Sigmoid colon (tissue), 7 donors: ENCODE data around the gene RSPRY1. TPM values are rescaled to one million over a fixed set of nuclear protein-coding genes. Genes with fewer than 3 reads are reported as not detected.

ENCODE experiments used
- DNase-seq: peaks from one replicate; pipeline ENCODE4 v3.0.0-alpha.2; 2019
- H3K27ac ChIP-seq, 4 donors: fragments of 200-600 bp; sonication (generic); one replicate each; pipeline ENCODE4 v1.5.1; 2016 to 2019; ENCODE audit warnings: mild to moderate bottlenecking in 1 of 4
- H3K27me3 ChIP-seq, 3 donors: fragments of 200-600 bp; sonication (generic); one replicate each; pipeline ENCODE4 v1.5.1; 2019; ENCODE audit warnings: mild to moderate bottlenecking in 1 of 3
- H3K36me3 ChIP-seq, 4 donors: fragments of 200-600 bp; sonication (generic); one replicate each; pipeline ENCODE4 v1.5.1; 2016 to 2019
- H3K4me1 ChIP-seq, 4 donors: fragments of 200-600 bp; sonication (generic); one replicate each; pipeline ENCODE4 v1.5.1; 2017 to 2019
- H3K4me3 ChIP-seq, 4 donors: fragments of 200-600 bp; sonication (generic); one replicate each; pipeline ENCODE4 v1.5.1; 2017 to 2019; ENCODE audit warnings: mild to moderate bottlenecking in 2 of 4, moderate library complexity in 1 of 4
- H3K9me3 ChIP-seq, 4 donors: fragments of 200-600 bp in 3 of 4; sonication (generic) in 3 of 4; one replicate each; pipeline versions ENCODE4 v1.5.1 to v1.6.1; 2013 to 2019
- EP300 ChIP-seq, 4 donors: sonication (generic); formaldehyde crosslinking; IDR thresholded peaks; one replicate each; pipeline ENCODE4 v1.6.1; 2017; ENCODE audit warnings: antibody characterized with exemption in 4 of 4
- POLR2A ChIP-seq, 2 donors: fragments of 450-650 bp; IDR thresholded peaks; one replicate each; pipeline ENCODE4 v1.6.1; 2016; ENCODE audit warnings: antibody characterized with exemption in 2 of 2, mild to moderate bottlenecking in 2 of 2, moderate library complexity in 2 of 2
- POLR2AphosphoS5 ChIP-seq, 4 donors: sonication (generic); formaldehyde crosslinking; IDR thresholded peaks; one replicate each; pipeline ENCODE4 v1.6.1; 2017; ENCODE audit warnings: antibody characterized with exemption in 4 of 4
- WGBS, 2 donors: extraction: QIAGEN DNeasy Blood & Tissue Kit; methylation state at CpG; one replicate each; pipeline ENCODE4 v1.1.7; 2013; 5-methylcytosine and 5-hydroxymethylcytosine counted together
- intact Hi-C: fragments of 100-400 bp; cut with DNase I; formaldehyde crosslinking; loops from one replicate; pipeline ENCODE4 v1.15.1; 2023
- polyA plus RNA-seq, 3 donors: library from polyadenylated mRNA; stranded (reverse); fragments of 200-250 nt; gene quantifications; one replicate each; pipeline ENCODE4 v1.2.3, GENCODE V29; 2013
- total RNA-seq, 4 donors: library from RNA; depleted of rRNA; stranded (reverse); fragments of >200 nt; gene quantifications; one replicate each; pipeline ENCODE4 v1.1.0, GENCODE V29; 2016
- TF ChIP-seq, protein P1 (sequence below), 4 experiments: fragments of 450-650 bp in 3 of 4; fragments of 200-600 bp in 1 of 4; IDR thresholded peaks; one replicate each; pipeline ENCODE4 v1.5.1; 2016 to 2019; ENCODE audit warnings: antibody characterized with exemption in 4 of 4, mild to moderate bottlenecking in 3 of 4, moderate library complexity in 2 of 4
- donor health status: healthy with polysubstance abuse.
- donor health status: Bipolar disorder and iron deficiency.
- donor health status: healthy.

The RSPRY1 gene
- total and polyA plus RNA-seq, 7 donors: 12.6 to 42.7 (median 30.6) TPM

DNA sequence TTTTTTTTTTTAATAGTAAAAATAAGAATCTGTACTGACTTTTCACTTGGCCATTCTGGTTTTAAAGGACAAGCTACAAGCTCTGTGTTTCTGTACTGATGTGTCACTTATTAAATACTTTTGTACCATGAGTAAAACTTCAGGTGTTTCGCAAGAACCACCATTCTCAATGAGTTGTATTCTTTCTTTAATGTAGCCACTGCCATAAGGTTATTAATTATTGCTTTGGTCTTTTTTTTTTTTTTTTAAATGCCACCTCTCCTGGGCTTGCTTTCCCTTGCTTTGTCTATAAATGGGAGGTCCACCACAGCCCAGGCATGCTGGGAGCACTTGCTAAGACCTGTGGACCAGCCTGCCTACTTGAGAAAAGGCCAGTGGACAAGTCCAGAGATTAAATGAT, 67.3 kb downstream of the RSPRY1 start:
- H3K27me3 ChIP-seq: no peaks in the 10 kb centered on the region
- no peaks in the 10 kb centered on the region for H3K9me3 ChIP-seq
- no peak for DNase-seq
- no peaks in the 10 kb centered on the region for H3K4me1 ChIP-seq
- intact Hi-C loops: no loop called here
- TF ChIP-seq POLR2AphosphoS5 (IDR thresholded peaks at IDR 0.05): no peak
- TF ChIP-seq EP300 (IDR thresholded peaks at IDR 0.05): no peak
- no peak for TF ChIP-seq POLR2A (IDR thresholded peaks at IDR 0.05)
- TF ChIP-seq, protein P1, sequence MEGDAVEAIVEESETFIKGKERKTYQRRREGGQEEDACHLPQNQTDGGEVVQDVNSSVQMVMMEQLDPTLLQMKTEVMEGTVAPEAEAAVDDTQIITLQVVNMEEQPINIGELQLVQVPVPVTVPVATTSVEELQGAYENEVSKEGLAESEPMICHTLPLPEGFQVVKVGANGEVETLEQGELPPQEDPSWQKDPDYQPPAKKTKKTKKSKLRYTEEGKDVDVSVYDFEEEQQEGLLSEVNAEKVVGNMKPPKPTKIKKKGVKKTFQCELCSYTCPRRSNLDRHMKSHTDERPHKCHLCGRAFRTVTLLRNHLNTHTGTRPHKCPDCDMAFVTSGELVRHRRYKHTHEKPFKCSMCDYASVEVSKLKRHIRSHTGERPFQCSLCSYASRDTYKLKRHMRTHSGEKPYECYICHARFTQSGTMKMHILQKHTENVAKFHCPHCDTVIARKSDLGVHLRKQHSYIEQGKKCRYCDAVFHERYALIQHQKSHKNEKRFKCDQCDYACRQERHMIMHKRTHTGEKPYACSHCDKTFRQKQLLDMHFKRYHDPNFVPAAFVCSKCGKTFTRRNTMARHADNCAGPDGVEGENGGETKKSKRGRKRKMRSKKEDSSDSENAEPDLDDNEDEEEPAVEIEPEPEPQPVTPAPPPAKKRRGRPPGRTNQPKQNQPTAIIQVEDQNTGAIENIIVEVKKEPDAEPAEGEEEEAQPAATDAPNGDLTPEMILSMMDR (IDR thresholded peaks at IDR 0.05): no peak
- H3K27ac ChIP-seq: no peak overlapping the region
- peaks cover 35 to 77% (median 55%) of the 10 kb centered on the region in 4 donors for H3K36me3 ChIP-seq
- WGBS, 2 donors: 97 to 100% methylated on average over 1 of the region's 1 CpG
- H3K4me3 ChIP-seq: no peak overlapping the region

DNA sequence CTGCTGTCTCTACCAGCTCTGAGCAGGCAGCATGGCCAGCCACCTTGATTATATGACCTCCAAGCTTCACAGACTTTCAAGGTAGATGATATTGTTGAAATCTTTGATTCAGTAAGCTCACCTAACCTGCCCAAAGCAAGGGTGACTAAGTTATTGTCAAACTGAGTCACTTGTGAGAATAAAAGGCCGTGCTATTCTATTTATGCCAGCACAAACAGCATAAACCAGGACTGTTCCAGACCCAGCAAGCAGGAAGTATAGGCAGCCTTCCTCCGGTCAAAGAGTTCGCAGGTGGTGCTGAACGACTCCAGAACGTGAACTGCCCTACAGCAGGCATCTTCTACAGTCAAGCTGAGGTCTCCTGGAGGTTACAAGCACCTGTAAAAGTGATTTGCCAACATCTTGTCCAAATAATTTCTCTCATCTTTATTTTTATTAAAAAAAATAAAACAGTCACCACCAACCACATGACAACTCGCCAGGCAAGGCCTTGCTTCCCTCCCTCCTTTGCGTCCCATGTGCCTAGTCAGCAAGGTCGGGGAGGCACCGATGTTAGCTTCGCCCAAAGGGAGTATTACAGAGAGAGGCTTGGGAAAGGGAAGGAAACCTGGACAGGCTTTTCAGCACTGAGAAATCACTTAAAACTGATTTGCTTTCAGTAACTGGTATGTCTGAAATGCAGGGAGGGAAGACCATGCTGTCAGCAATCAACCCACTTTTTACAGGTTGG, 69.7 kb downstream of the RSPRY1 start:
- no peak overlapping the region for H3K27ac ChIP-seq
- no peak for DNase-seq
- H3K27me3 ChIP-seq: no peaks in the 10 kb centered on the region
- intact Hi-C loops: no loop called here
- 75 to 82% methylated on average over 10 of the region's 10 CpGs for WGBS, 2 donors
- H3K4me1 ChIP-seq: peaks cover 0 to 10% (median 8%) of the 10 kb centered on the region in 4 donors
- TF ChIP-seq POLR2AphosphoS5 (IDR thresholded peaks at IDR 0.05): no peak
- TF ChIP-seq, protein P1 (IDR thresholded peaks at IDR 0.05): no peak
- no peak for TF ChIP-seq POLR2A (IDR thresholded peaks at IDR 0.05)
- no peak for TF ChIP-seq EP300 (IDR thresholded peaks at IDR 0.05)
- no peak overlapping the region for H3K4me3 ChIP-seq
- no peaks in the 10 kb centered on the region for H3K9me3 ChIP-seq
- H3K36me3 ChIP-seq: peaks cover 16 to 53% (median 32%) of the 10 kb centered on the region in 4 donors

DNA sequence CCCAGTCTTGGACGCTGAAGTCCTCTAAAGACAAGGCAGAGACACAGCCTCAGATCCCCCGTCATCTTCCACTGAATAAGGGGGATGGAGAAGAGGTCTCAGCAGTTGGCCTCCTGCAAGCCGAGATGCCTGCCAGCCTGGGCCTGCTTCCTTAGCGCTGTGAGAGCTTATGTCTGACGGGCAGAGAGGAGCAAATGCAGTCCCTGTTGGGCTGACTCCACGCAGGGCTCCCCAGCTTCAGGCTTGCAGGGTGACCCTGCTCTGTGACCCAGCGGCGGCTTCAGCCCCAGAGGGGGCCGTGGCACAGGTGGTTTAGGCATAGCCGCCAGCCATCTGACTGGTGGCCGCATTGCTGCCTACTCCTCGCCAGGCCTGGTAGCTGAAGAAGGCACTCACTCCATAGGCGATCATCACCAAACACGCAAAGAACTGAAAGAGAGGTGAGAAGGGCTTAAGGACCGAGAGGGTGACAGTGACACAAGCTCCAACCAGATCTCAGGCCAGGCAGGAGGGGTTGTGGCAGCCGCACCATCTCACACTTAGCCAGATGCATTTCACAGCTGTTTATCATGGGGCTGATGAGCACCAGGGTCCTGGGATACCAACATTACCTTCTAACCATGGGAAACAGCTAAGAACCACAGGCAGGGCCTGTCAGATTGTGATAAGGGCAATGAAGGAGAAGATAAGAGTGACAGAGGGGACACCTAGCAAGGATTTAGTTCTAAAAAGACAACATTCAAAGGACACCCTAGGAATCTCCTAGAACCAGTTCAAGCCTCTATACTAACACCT, 70.7 kb downstream of the RSPRY1 start:
- Histone ChIP-seq H3K36me3 (peaks cover 6 to 44% (median 23%) of the 10 kb centered on the region in 4 donors), H3K4me1 (peaks cover 0 to 10% (median 8%) of the 10 kb centered on the region in 4 donors), H3K27ac (no peak overlapping the region), H3K27me3 (no peaks in the 10 kb centered on the region), H3K9me3 (no peaks in the 10 kb centered on the region), H3K4me3 (no peak overlapping the region)
- intact Hi-C loops: no loop called here
- DNase-seq: no peak
- no peak for TF ChIP-seq EP300 (IDR thresholded peaks at IDR 0.05)
- no peak for TF ChIP-seq POLR2A (IDR thresholded peaks at IDR 0.05)
- TF ChIP-seq, protein P1 (IDR thresholded peaks at IDR 0.05): no peak
- no peak for TF ChIP-seq POLR2AphosphoS5 (IDR thresholded peaks at IDR 0.05)
- WGBS, 2 donors: 92 to 97% methylated on average over 16 of the region's 16 CpGs

DNA sequence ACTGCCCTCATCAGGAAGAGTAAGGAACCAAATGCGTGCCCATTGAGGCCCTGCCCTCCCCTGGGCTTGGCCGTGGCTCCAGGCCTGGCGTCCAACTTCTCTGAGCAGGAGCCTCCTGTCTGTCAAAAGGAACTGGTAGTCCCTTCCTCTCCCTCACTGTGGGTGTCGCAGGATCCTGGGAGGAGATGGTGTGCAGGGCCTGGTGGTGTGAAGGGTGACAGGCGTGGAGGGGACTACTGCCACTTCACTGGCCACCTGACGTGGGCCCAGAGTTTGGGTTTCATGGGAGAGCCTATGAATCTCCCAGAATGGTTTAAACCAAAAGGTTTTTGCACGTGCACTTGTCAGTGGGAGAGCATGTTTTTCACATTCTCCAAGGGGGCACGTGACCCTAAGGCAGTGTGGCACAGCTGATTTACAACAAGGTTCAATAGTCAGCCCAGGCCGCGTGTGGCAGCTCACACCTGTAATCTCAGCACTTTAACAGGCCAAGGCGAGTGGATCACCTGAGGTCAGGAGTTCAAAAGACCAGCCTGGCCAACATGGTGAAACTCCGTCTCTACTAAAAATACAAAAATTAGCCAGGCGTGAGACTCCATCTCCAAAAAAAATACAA, 71.4 kb downstream of the RSPRY1 start:
- intact Hi-C loops: no loop called here
- DNase-seq: peak; percentile 40
- Histone ChIP-seq H3K27ac (no peak overlapping the region), H3K4me3 (no peak overlapping the region), H3K27me3 (no peaks in the 10 kb centered on the region), H3K9me3 (no peaks in the 10 kb centered on the region), H3K36me3 (peaks cover 0 to 36% (median 15%) of the 10 kb centered on the region in 4 donors), H3K4me1 (peaks cover 0 to 10% (median 8%) of the 10 kb centered on the region in 4 donors)
- WGBS, 2 donors: 94% methylated on average over 13 of the region's 13 CpGs
- TF ChIP-seq, protein P1 (IDR thresholded peaks at IDR 0.05): no peak
- no peak for TF ChIP-seq POLR2AphosphoS5 (IDR thresholded peaks at IDR 0.05)
- no peak for TF ChIP-seq POLR2A (IDR thresholded peaks at IDR 0.05)
- no peak for TF ChIP-seq EP300 (IDR thresholded peaks at IDR 0.05)
